Colonic mucosa (tissue), 4 donors: ENCODE data around the gene PIP5K1C. TPM values are rescaled to one million over a fixed set of nuclear protein-coding genes. Genes with fewer than 3 reads are reported as not detected.
A peak's percentile ranks its signal among the peaks of the same experiment; 100 is the strongest.

Experiments used
- DNase-seq: peaks from one replicate; pipeline ENCODE4 v3.0.0-alpha.2; 2020
- H3K27ac ChIP-seq: fragments of 200-600 bp; one replicate; pipeline ENCODE4 v1.8.0; 2021
- H3K27me3 ChIP-seq: fragments of 200-600 bp; one replicate; pipeline ENCODE4 v1.8.0; 2021
- H3K36me3 ChIP-seq: fragments of 200-600 bp; one replicate; pipeline ENCODE4 v1.8.0; 2021
- H3K4me1 ChIP-seq: fragments of 200-600 bp; one replicate; pipeline ENCODE4 v1.8.0; 2021; ENCODE audit warnings: mild to moderate bottlenecking
- H3K4me3 ChIP-seq: fragments of 200-600 bp; one replicate; pipeline ENCODE4 v1.8.0; 2021
- H3K9ac ChIP-seq, 2 donors: one replicate each; pipeline ENCODE4 v1.7.0; 2013; ENCODE audit warnings: control low read depth in 2 of 2, low read depth in 2 of 2, low read length in 2 of 2
- H3K9me3 ChIP-seq: fragments of 200-600 bp; one replicate; pipeline ENCODE4 v1.8.0; 2021
- CTCF ChIP-seq: fragments of 200-600 bp; IDR thresholded peaks from one replicate; pipeline ENCODE4 v1.8.0; 2022; ENCODE audit warnings: antibody characterized with exemption, mild to moderate bottlenecking
- intact Hi-C: fragments of 100-400 bp; cut with DNase I; formaldehyde crosslinking; loops from one replicate; pipeline ENCODE4 v1.14.1; 2022
- total RNA-seq, 2 donors: library from RNA; stranded (reverse); fragmentation: NEBNext Ultra II Directional in 1 of 2; extraction: Animal tissue kit (Norgen Biotek cat#: 25700) in 1 of 2; gene quantifications; one replicate each; pipeline ENCODE4 v1.2.1, GENCODE V29; 2021
- donor health status: healthy.
- donor health status: DM: no; HTN: no; CAD: no.
- donor health status: DM: no; HTN: no; CAD: no.

Gene PIP5K1C
- total RNA-seq, 2 donors from 2014 or later = 22.8 to 31.2 TPM

- Histone ChIP-seq H3K27me3 (no peaks in the 10 kb centered on the region), H3K36me3 (peaks cover 7% of the 10 kb centered on the region), H3K9ac (no peak overlapping the region), H3K27ac (no peak overlapping the region), H3K4me3 (no peak overlapping the region), H3K4me1 (no peaks in the 10 kb centered on the region), H3K9me3 (no peaks in the 10 kb centered on the region)
- intact Hi-C loops = no loop called here
- no peak for TF ChIP-seq CTCF
- no peak for DNase-seq
Measured at GRCh38 chr19:3733549-3734309, 33.5 kb upstream of the PIP5K1C start.

GRCh38 chr19:3732108-3732507 is 31.8 kb upstream of the PIP5K1C start:
- Histone ChIP-seq H3K4me3 (no peak overlapping the region), H3K36me3 (no peaks in the 10 kb centered on the region), H3K4me1 (no peaks in the 10 kb centered on the region), H3K9me3 (no peaks in the 10 kb centered on the region), H3K9ac (no peak overlapping the region), H3K27ac (no peak overlapping the region), H3K27me3 (no peaks in the 10 kb centered on the region)
- no peak for TF ChIP-seq CTCF
- intact Hi-C loops = no loop called here
- no peak for DNase-seq

GRCh38 chr19:3730457-3730958 is 30.2 kb upstream of the PIP5K1C start:
- intact Hi-C loops = no loop called here
- no peak for DNase-seq

GRCh38 chr19:3725640-3726310 is 25.5 kb upstream of the PIP5K1C start:
- no peaks in the 10 kb centered on the region for H3K36me3 ChIP-seq
- peaks cover 17% of the 10 kb centered on the region for H3K4me1 ChIP-seq
- peak overlapping the region; percentile 47 for H3K27ac ChIP-seq

More at GRCh38 chr19:3730457-3730958, 30.2 kb upstream of the PIP5K1C start:
- no peak overlapping the region for H3K27ac ChIP-seq
- H3K27me3 ChIP-seq = no peaks in the 10 kb centered on the region
- no peak overlapping the region for H3K9ac ChIP-seq
- H3K4me3 ChIP-seq = no peak overlapping the region
- H3K36me3 ChIP-seq = no peaks in the 10 kb centered on the region
- H3K9me3 ChIP-seq = no peaks in the 10 kb centered on the region
- TF ChIP-seq CTCF = no peak
- peaks cover 9% of the 10 kb centered on the region for H3K4me1 ChIP-seq

GRCh38 chr19:3725121-3725520 is 24.9 kb upstream of the PIP5K1C start:
- Histone ChIP-seq H3K27me3 (no peaks in the 10 kb centered on the region), H3K4me3 (no peak overlapping the region), H3K9me3 (no peaks in the 10 kb centered on the region), H3K36me3 (no peaks in the 10 kb centered on the region), H3K27ac (peak overlapping the region; percentile 32), H3K4me1 (peaks cover 17% of the 10 kb centered on the region), H3K9ac (no peak overlapping the region)
- intact Hi-C loops = no loop called here
- TF ChIP-seq CTCF = no peak
- no peak for DNase-seq

More at GRCh38 chr19:3725640-3726310, 25.5 kb upstream of the PIP5K1C start:
- DNase-seq = peak; percentile 94
- TF ChIP-seq CTCF = no peak
- Histone ChIP-seq H3K9ac (peak overlapping the region in 1 of 2 donors; percentile 51), H3K4me3 (no peak overlapping the region), H3K9me3 (no peaks in the 10 kb centered on the region), H3K27me3 (no peaks in the 10 kb centered on the region)
- intact Hi-C loops = no loop called here
